22Rv1 (cell line): ENCODE results near the gene FMOD.

Experiments
- CTCF ChIP-seq: fragments of 450-650 bp; IDR thresholded peaks from 2 replicates; pipeline ENCODE4 v1.5.1; 2017; ENCODE audit warnings: mild to moderate bottlenecking
- ZFX ChIP-seq: fragments of 450-650 bp; IDR thresholded peaks from 2 replicates; pipeline ENCODE4 v1.6.1; 2017; ENCODE audit warnings: antibody characterized with exemption, borderline replicate concordance

GRCh38 chr1:203300441-203301330, 50.2 kb downstream of the FMOD start:
- no peak for TF ChIP-seq CTCF
- no peak for TF ChIP-seq ZFX
